ENCODE results near the gene HOXB2.

HOXB2 gene

DNA sequence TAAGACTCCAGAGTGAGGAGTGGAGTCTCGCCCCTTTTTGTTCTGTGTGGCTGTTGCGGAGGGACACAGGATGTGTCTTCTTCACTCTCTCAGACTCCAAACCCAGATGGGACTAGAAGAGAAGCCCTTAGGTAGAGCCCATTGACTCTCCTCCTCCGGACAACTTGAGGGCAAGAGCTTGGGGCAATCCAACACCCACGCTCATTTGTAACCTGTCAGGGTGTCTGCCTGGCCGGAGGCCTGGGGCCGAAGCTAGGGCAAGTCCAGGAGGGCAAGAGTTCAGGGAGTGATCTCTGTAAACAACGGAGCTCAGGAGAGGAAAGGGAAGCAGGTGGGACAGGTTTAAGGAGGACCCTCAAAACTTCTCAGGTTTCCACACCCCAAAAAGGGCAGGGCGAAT, 12.6 kb downstream of the HOXB2 start:
- no peak for TF ChIP-seq CTCF (IDR thresholded peaks at IDR 0.05; ENCODE audit: insufficient read depth, low read depth, low read length, missing control alignments)

GRCh38 chr17:48530887-48531272, 14.0 kb downstream of the HOXB2 start, which contains the start of gene HOXB1:
Gene HOXB1 (minus strand): TSS chr17:48531011. CDS start chr17:48530904, 107 bp downstream.
- TF ChIP-seq CTCF (IDR thresholded peaks at IDR 0.05; ENCODE audit: insufficient read depth, low read depth, low read length, missing control alignments): no peak
- no peak within 1 kb of the TSS for H3K4me3 ChIP-seq (ENCODE audit: low read depth, low read length)
- DNase-seq (ENCODE audit: low read depth): no peak

More for the DNA sequence above, 12.6 kb downstream of the HOXB2 start:
- no peak overlapping the region for H3K4me3 ChIP-seq (ENCODE audit: low read depth, low read length)
- no peak for DNase-seq (ENCODE audit: low read depth)

DNA sequence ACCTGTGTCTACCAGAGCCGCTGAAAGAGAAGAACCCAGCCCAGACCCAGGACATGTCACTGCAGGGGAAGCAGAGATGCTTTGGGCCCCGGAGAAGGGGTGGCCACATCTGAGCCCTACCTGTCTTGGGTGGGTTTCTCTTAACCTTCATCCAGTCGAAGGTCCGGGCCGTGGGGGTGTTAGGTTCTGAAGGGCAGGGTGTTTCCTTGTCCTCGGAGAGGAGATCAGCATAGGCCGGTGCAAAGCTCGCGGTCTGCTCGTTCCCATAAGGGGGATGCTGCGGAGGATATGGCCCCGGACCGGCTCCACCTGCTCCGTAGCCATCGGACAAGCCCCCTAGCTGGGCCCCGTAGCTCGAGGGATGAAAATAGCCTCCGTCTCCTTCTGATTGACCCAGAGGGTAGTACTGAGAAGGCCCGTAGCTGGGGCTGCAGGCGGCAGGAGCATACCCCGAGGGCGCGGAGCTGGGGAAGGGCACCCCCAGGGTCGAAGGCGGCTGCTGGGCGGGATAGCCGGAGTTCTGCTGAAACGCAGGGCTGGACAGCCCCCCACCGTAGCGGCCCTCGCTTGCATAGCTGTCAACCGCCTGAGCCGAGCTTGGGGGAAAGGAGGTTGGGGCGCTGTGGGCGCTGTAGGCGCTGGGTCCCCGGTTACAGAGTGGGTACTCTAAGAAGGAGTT, 14.6 kb downstream of the HOXB2 start:
- no peak for TF ChIP-seq CTCF (IDR thresholded peaks at IDR 0.05; ENCODE audit: insufficient read depth, low read depth, low read length, missing control alignments)
- DNase-seq (ENCODE audit: low read depth): no peak
- H3K4me3 ChIP-seq (ENCODE audit: low read depth, low read length): no peak overlapping the region

GRCh38 chr17:48529683-48530009, 15.3 kb downstream of the HOXB2 start:
- DNase-seq (ENCODE audit: low read depth): no peak
- H3K4me3 ChIP-seq (ENCODE audit: low read depth, low read length): no peak overlapping the region
- no peak for TF ChIP-seq CTCF (IDR thresholded peaks at IDR 0.05; ENCODE audit: insufficient read depth, low read depth, low read length, missing control alignments)

DNA sequence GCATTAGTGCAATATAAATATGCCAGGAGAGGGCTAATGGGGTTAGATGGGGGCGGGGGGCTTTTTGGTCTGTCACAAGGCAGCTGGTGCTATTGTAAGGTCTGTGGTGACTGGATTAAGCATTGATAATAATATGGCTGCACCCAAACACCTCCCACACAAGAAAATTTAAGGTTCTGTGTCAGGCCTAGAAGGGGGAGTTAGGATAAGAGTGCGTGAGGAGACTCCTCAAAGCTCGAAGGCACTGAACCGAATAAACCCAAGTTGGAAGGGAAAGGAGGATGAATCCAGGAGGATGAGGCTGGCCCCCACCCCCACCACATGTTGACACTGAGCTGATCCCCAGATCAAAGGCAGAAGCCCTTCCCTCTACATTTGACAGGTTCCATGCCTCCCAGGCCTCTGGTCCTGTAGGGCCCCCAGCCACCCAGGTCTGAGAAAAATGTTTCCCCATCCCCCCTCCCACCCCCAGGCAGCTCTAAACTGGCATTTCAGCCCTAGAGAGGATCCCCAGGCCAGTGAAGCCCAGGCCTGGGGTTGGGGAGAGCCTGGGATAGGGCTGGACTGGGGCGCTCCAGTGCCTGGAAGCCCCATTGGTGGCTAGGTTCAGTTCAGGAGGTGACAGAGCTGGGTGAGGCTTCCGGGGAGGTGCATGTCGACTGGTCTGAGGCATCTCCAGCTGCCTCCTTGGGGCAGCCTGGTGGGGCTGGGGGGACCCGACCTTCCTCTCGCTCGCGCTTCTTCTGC, 15.8 kb downstream of the HOXB2 start:
- no peak overlapping the region for H3K4me3 ChIP-seq (ENCODE audit: low read depth, low read length)
- no peak for DNase-seq (ENCODE audit: low read depth)
- no peak for TF ChIP-seq CTCF (IDR thresholded peaks at IDR 0.05; ENCODE audit: insufficient read depth, low read depth, low read length, missing control alignments)

GRCh38 chr17:48528153-48528935, 16.6 kb downstream of the HOXB2 start:
- no peak for TF ChIP-seq CTCF (IDR thresholded peaks at IDR 0.05; ENCODE audit: insufficient read depth, low read depth, low read length, missing control alignments)
- no peak overlapping the region for H3K4me3 ChIP-seq (ENCODE audit: low read depth, low read length)
- no peak for DNase-seq (ENCODE audit: low read depth)
